HG03039 (cell line): ENCODE results near the gene NFIA.

Experiments used
- ATAC-seq: cut with Tn5 transposase; IDR thresholded peaks from one replicate; pipeline ENCODE4 v1.9.1; 2021; ENCODE audit warnings: mild to moderate bottlenecking, moderate library complexity; ENCODE audit not compliant: unreplicated experiment

The NFIA gene

DNA sequence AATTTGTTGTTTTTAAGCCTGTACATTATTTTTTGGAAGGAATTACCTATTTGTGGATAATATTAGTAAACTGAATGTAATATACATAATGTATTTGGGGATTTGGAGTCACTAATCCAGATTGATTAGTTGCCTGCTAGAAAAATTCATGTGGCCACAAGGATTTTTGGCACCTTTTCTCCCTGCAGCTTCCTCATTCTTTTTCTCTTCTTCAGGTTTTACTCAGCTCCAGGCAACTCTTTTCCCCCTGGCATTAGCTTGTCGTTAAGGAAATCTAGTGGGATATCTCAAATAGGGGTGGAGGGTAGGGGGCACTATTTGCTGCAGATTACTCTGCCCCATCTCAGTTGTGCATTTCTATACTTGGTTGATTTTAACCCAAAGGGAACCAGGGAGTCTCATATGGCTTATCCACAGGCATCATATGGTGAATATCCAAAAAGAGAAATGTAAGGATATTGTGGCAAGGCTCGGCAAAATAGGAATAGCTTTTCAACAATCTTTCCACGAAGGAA, 203.1 kb downstream of the NFIA start:
- no peak for ATAC-seq

DNA sequence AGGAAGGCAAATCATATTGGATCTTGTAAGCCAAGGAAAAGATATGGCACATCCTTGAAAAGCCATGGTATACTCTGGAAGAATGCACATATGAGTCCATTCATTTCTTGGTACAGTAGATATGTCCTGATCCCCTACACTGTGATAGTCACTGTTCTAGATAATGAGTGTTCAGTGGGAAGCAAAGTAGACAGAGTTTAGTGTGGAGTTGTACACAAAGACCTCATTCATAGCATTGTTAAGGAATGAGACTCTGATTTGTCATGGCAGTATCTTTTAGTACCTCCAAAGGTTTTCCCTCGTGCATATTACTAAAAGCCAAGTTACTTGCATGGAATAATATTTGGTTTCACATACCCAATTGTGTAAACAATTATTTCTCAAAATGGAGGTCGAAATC, 204.7 kb downstream of the NFIA start:
- no peak for ATAC-seq

DNA sequence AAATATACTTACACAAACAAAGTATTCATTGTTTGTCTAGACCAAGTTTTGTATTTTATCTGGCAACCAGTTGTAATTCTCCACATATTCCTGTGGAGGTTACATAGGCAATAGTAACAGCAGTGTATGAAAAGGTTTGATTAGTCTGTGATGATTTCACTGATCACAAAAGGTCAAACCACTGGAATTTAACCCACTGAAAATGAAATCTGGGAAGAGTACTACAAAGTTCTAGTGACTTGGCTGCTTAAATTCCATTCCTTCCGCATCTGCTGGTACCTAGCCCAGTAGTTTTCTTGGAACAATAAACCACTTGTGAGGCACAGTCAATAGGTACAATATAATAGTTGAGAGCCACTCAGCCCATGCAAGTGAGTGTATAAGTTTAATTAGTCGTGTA, 205.4 kb downstream of the NFIA start:
- no peak for ATAC-seq

DNA sequence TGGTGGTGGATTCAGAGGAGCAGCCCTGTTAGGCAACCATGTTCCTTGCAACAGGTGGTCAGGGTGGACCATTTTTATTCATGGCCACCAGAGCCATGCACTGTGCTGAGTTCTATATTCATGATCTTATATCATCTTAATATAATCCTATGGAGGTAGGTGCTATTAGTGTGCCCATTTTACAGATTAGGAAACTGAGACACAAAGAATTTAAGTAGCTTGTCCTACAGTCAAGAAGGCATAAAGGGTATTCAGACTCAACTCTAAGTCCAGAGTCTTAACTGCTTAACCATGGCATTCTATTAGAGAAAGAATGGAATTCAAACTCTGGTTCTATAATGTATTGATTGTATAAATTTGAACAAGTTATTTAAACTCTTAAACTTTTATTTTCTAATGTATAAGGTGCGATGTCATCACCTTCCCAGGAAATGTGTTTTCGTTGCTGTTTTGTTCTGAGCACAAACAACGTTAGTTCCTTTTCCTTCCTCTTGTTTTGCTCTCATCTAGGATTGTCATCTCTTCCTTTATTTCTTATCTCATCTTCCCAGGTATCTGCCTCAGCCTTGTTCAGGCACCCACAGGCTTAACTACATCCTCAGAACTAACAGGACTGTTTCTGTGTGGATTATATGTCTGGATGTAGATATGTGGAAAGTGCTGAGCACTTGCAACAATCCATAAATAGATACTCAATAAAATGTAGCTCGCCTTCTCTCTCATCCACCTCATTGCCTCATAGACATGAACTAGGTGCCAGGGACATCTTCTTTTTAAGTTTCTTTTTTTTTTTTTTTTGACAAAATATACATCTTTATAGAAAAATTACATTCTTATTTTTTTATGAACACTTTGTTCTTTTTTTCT, 207.1 kb downstream of the NFIA start:
- no peak for ATAC-seq

DNA sequence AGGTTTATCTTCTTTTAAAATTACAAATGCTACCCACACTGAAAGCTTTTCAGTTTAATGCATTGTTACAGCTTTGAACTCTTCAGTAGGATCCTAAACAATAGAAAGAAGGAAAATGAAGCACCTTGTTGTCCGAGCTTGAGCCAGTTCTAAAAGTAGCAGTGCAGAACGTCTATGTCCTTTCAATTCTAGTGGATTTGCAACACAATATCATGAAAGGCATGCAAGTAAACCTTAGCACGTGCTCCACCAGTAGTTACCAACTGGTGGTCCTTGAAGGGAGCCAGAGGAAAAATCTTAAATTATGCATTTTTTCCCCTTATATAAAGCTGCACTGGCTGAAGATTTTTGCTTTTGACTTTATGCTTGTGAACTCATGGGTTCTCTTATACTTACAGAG, 208.2 kb downstream of the NFIA start:
- no peak for ATAC-seq

DNA sequence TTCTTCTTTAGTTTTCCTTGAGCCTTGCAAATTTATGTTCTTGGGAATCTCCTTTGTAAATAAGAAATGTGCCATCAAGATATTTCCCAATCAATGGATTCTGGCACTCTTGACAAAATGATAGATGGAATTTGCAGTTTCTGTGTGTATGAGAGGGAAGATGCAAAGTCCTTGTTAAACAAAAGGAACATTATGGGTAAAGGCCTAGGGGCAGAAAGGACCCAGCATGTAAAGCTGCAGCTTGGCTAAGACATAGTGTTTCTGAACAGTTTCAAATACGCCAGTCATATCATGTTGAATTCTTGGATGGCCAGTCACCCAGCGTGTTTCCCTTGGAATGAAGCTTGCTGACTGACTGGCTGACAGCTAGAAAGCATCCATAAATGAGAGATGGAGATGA, 210.8 kb downstream of the NFIA start:
- ATAC-seq: no peak

DNA sequence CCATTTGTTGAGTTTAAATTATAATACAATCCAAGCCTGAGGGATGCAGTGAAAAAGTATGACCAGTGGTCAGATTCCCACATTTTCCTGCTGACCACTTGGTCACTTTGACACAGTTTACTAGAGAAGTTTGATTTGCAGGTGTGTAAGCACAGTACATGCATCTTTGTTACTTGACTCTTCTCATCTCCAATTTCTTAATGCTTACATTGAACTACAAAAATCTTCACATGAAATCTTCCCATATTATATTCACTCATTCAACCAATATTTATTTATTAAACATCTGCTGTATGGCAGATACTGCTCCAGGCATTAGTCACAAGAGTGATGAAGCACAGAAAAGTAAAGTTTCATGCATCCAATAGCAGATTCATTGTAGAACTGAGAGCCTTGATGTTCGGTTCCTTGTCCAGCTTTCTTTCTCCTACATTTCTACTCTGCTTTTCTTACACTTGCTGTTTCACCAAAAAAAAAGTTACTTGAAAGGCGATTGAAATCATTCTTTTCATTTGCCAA, 211.7 kb downstream of the NFIA start:
- ATAC-seq: no peak

DNA sequence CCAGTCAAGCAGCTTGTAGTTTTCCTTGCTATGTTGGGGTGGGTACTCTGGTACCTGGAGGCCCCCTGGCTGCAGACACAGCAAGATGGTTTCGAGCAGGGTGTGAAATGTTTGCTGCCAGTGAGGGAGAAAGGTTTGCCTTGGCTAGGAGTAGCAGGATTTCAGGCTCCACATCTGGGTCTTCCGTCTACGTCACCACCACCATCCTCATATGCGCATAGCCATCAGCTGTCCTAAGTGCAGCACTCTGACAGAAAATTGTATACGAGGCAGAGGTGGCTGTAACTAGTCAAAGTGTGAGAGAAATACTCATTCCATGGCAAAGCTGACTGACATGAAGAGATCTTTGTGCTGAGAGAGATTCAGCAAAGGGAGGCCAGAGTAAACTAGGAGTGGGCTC, 212.6 kb downstream of the NFIA start:
- no peak for ATAC-seq

DNA sequence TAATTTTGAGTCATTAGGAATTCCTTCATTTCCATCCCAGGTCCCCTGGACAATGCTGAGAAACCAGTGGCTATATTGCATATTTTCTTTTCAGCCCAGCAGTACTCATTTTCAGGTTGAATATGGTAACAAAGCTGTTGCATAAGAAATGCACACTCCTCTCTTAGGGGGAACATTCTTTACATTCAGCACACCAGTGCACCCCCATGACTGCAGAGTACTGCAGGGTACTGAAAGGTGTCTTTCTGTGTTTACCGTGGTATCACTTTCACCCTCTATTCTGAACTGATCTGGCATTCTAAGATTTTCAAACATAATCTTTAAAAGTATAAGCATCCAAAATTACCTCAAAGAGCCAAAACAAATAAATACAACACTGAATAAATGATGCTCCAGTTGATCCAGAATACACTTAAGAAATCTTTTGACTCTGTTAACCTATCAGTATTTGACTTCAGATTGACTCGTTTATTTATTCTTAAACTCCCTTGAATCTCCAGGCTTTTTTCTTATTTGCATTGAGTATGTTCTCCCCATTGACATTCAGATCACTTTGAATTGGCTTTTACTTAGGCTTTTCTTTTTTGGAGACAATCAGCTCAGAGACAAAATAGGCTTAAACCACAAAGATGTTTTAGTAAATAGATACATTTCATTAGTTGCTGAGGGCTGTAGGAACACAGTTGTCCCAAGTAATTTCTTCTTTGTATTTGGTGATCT, 213.6 kb downstream of the NFIA start:
- no peak for ATAC-seq

DNA sequence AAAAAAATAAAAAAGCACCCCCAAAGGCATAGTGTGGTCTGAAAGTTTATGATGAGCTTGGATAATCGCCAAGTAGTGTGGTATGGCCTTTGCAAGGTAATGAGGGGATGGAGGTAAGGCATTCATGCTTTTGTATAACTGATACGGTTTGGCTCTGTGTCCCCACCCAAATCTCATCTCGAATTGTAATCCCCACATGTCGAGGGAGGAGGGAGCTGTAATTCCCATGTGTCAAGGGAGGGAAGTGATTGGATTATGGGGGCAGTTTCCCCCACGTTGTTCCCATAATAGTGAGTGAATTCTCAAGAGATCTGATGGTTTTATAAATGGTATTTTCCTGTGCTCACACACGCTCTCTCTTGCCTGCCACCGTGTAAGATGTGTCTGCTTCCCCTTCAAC, 215.5 kb downstream of the NFIA start:
- ATAC-seq: no peak

DNA sequence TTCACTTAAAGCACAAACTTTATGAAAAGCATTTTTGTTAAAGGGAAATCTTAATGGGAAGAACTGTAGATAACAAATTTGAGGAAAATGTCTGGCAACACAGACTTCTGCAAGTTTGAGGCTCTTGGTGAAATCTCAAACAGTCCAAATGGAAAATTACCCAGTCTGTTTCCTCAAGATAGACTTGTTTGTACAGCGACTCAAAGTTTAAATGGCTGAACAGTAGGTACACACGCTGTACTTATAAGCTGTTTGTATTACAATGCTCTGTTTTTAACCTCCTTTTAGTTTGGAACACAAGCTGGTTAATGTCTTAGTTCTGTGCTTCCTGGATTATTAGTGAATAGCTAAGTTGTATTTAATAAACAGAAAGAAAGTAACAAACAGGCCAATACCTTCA, 217.1 kb downstream of the NFIA start:
- ATAC-seq: no peak

DNA sequence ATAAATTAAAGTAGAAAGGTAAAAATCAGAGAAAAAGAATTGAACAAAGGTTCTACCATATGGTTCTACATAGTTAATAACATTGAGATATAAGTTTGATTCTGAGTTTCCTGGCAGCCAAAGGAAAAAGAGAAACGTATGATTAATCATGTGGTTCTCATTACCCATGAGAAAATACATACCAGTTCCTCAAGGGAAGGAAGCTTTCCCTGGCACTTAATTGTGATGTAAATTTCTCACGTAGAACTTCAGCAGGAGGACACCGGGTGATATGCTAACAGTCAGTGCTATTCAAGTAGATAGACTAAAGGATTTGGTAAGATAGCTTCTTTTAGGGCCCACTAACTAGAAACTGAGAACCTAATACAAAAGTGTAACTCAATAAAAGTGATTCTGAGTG, 218.5 kb downstream of the NFIA start:
- no peak for ATAC-seq

DNA sequence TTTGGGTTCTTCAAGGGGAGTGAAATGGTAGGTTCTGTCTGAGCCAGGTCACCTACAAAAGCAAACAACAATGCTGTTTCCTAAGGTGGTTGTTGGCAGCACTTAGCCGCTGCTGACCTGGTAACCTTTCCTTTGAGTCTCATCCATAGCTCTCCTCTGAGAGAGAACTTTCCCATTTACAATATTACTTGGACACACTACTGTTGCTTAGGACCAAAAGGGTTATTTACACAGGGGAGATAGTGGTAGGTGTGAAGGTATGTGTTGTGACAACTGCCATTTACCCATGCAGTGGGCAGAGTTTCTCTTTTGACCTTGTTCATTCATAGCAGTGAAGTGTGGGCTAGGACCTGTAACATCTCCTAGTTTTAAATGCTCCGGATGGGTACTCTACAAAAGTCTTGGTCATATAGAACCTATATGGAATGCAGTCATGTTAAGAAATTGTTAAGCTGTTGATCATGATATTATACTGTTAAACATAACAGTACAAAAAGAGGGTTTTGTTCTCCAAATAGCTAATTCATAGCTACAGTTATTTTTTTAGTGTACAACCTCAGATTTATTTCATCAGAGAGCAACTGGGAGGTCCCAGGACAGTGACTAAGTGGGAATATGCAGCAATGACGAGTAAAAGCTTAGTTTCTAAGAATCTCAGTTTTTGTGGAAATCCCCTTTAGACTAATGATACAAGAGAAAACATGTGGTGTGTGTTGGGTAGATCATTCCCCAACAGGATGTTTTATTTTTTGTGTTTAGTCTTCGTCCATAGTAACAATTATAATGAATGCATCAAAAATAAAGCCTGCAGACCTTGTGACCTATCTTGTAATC, 219.7 kb downstream of the NFIA start:
- peak; percentile 71 for ATAC-seq

DNA sequence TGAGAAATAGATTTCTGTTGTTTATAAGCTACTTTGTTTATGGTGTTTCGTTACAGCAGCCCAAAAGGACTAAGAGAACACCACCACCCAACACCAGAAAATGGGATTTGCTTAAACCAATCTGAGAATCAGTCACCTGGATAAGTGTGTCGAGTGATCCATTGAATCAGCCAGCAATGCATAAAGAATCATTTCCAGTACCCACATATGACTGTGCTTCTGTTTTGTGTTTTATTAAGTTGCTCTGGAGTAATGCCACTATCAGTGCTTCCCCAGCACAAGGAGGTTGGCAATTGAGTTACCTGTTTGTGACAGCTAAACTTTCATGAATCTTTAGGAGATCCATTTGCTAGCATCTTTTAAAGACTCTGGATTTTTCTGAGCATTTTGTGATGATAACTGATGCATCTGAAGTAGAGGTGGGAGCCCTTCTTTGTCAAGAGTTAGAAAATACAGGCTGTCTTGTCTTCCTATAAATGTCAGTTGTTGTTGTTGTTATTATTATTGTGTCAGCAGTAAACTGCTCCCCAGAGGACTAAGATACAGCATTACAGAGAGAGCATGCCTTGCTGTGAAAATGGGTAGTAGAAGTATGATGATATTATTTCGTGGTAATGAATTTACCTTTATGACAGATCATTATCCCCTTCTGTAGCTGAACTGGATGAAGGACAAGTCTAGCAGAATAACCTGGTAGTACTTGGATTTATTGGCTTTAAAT, 225.2 kb downstream of the NFIA start:
- ATAC-seq: no peak

DNA sequence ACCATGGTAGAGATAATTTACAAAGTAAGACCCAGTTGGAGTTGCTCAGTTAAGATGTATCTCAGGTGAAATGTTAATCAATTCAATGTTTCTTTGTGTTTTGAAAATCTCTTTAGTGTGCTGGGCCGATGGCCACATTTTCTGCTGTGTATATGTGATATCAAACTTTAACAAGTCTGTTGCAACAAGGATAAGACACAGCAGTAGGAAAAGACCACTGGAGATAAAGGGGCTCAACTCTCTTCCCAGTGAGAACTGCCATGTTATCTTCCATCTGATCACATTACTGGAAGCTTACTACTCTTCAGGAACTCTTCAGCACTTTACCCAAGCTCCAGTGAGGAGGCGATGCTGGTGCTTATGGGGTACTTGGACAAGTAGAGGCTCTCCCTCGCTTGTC, 227.7 kb downstream of the NFIA start:
- ATAC-seq: no peak

DNA sequence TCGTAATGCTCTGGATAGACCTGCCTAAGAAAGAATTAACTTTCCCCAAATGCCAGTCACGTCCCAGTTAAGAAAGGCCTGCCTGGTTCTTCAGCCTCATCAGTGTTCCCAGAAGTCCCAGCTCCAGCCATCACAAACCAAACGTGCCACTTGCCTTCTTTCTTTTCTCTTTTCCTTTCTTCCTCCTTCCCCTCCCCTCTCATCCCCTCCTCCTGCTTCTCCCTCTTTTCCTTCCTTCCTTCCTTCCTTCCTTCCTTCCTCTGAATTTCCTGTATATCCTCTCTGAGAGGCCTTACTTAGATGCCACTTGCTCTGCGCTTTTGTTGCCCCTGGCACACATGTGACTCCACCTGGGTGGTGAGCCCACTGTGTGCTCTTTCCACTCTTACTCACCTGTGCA, 228.2 kb downstream of the NFIA start:
- ATAC-seq: no peak

DNA sequence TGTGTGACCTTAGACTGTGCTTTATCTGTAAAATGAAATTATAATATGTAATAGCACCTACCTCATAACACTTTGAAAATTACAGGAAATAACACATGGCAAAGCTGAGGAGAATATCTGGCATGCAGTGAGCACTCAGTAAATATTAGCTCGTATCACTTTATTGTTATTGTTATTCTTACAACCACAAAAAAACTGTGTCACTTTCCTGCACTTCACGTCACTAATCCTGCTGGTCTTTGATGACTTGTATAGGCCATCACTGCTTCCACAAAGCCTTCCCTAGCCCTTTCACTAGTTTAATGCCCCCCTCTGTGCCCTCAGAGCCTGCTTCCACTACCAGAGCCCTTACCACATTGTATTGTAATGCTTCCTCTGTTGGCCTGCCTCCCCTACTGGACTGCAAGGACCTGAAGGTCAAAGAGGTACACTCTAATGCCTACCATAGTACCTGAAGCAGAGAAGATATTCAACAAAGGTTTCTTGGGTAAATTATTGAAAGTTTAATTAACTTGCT, 231.6 kb downstream of the NFIA start:
- ATAC-seq: no peak

DNA sequence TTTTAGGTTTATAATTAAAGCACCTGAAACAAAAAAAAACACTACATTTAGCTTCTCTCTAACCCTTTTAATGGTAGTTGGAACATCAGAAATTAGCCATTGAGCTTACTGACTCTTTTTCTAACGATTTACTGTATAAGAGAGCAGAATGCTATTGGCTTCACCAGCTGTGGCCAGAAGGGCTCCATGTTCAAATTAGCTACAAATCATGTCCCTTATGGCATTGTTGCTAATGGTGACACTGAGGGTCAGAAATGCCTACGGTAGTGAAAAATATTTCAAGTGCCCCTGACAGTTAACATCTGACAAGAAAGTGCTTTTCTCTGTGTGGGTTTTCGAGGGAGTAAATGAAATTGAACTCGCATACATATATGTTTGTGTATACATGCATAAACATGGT, 232.7 kb downstream of the NFIA start:
- no peak for ATAC-seq

DNA sequence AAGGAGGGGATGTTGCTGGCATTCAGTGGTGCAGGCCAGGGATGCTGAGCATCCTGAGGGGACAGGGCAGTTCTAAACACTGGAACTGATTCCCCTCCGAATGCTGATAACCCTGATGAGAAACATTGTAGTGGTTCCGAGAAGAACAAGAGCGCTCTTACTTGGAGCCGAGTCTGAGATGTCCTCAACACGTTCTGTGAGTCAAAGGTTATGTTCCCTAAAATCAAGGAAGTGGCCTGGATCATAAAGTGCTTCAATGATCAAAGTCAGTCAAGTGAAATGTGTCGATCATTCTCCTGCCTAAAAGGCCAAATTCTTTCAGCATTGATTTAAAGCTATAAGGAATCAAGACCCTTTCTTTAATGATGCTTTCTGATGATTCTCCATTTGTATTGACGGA, 234.1 kb downstream of the NFIA start:
- ATAC-seq: no peak
